Endothelial cell of umbilical vein (primary cell): ENCODE measurements around the gene PARD3B. TPM values are rescaled to one million over a fixed set of nuclear protein-coding genes. Genes with fewer than 3 reads are reported as not detected.

Experiments
- BruUV-seq: library from RNA; stranded (reverse); fragments of 400-500 nt; replicated peaks from 2 replicates; lab custom pipeline; 2021; lab: Mats Ljungman, UMichigan
- CTCF ChIA-PET: fragments of 300-600, 350-600 bp; sonication (Branson Sonifier 250); formaldehyde crosslinking; loops from one replicate; lab custom pipeline; 2021; ENCODE audit warnings: antibody characterized with exemption, inconsistent platforms; lab: Charles Lee
- POLR2A ChIA-PET: fragments of 300-600, 350-600 bp; sonication (Branson Sonifier 250); formaldehyde crosslinking; loops from one replicate; lab custom pipeline; 2021; ENCODE audit warnings: antibody characterized with exemption, inconsistent platforms; lab: Charles Lee
- DNase-seq: peaks from one replicate; pipeline ENCODE4 v3.0.0-alpha.2; 2011; ENCODE audit warnings: low read depth, low spot score
- FAIRE-seq: peaks from 2 replicates; lab custom pipeline; 2011; peaks lifted over from hg19 to GRCh38; lab: Jason Lieb, UNC
- H2AFZ ChIP-seq: 2 replicates; pipeline ENCODE4 v1.6.0; 2012; ENCODE audit warnings: low read depth, low read length, control low read depth, inconsistent platforms
- H3K27ac ChIP-seq: 2 replicates; pipeline ENCODE4 v1.5.1; 2011; ENCODE audit warnings: low read depth, mild to moderate bottlenecking, control low read depth, low read length, moderate library complexity; ENCODE audit not compliant: insufficient read depth
- H3K27me3 ChIP-seq, 2 experiments: 2 replicates each; pipeline versions ENCODE4 v1.6.0 to v1.6.1; 2011; ENCODE audit warnings: low read length in 2 of 2, mixed read lengths in 1 of 2; ENCODE audit not compliant: control insufficient read depth in 2 of 2, insufficient read depth in 2 of 2
- H3K36me3 ChIP-seq, 2 experiments: 2 replicates in 1 of 2; 3 replicates in 1 of 2; pipeline ENCODE4 v1.5.1; 2011; ENCODE audit warnings: low read length in 2 of 2, mild to moderate bottlenecking in 1 of 2, moderate library complexity in 1 of 2; ENCODE audit not compliant: control insufficient read depth in 2 of 2, insufficient read depth in 2 of 2; ENCODE audit errors: extremely low read depth in 1 of 2
- H3K4me1 ChIP-seq: 3 replicates; pipeline ENCODE4 v1.5.1; 2011; ENCODE audit warnings: mild to moderate bottlenecking, low read length; ENCODE audit not compliant: control insufficient read depth, insufficient read depth; ENCODE audit errors: extremely low read depth
- H3K4me2 ChIP-seq: 2 replicates; pipeline ENCODE4 v1.6.1; 2011; ENCODE audit warnings: low read length, control low read depth, mixed read lengths; ENCODE audit not compliant: insufficient read depth
- H3K4me3 ChIP-seq, 3 experiments: fragments of 200-600 bp in 1 of 3; sonication (generic), shearing (Covaris generic) in 1 of 3; replicated peaks in 1 of 3; 2 replicates each; pipeline ENCODE4 v1.5.1; 2011 to 2016; ENCODE audit warnings: control low read depth in 3 of 3, low read length in 3 of 3, mild to moderate bottlenecking in 2 of 3, inconsistent platforms in 1 of 3, low read depth in 1 of 3, moderate library complexity in 1 of 3; ENCODE audit not compliant: insufficient read depth in 1 of 3
- H3K79me2 ChIP-seq: 2 replicates; pipeline ENCODE4 v1.6.0; 2012; ENCODE audit warnings: low read length, inconsistent platforms; ENCODE audit not compliant: control insufficient read depth, insufficient read depth
- H3K9ac ChIP-seq: replicated peaks from 2 replicates; pipeline ENCODE3; 2011; ENCODE audit warnings: low read length, control low read depth; ENCODE audit not compliant: insufficient read depth; ENCODE audit errors: extremely low read depth
- H3K9me1 ChIP-seq: replicated peaks from 3 replicates; pipeline ENCODE4 v1.6.0; 2011; ENCODE audit warnings: mild to moderate bottlenecking, low read length; ENCODE audit not compliant: control insufficient read depth, insufficient read depth; ENCODE audit errors: extremely low read depth
- H3K9me3 ChIP-seq: replicated peaks from 2 replicates; pipeline ENCODE4 v1.5.1; 2012; ENCODE audit warnings: low read length, inconsistent platforms; ENCODE audit not compliant: control insufficient read depth, insufficient read depth
- H4K20me1 ChIP-seq: replicated peaks from 2 replicates; pipeline ENCODE3; 2011; ENCODE audit warnings: mild to moderate bottlenecking, low read length; ENCODE audit not compliant: control insufficient read depth, insufficient read depth; ENCODE audit errors: extremely low read depth
- JUN ChIP-seq: IDR thresholded peaks from 2 replicates; pipeline ENCODE4 v1.6.1; 2011; ENCODE audit warnings: borderline replicate concordance, low read depth; ENCODE audit not compliant: insufficient read length, insufficient read depth
- POLR2AphosphoS5 ChIP-seq: IDR thresholded peaks from 2 replicates; pipeline ENCODE4 v1.6.1; 2012; ENCODE audit warnings: low read depth, mild to moderate bottlenecking, control low read depth, low read length, moderate library complexity; ENCODE audit not compliant: insufficient read depth
- dilution Hi-C: fragments of 300-500 bp; cut with MboI; formaldehyde crosslinking; loops from one replicate; pipeline ENCODE4 v1.15.0; 2019; ENCODE audit warnings: low sequenced_read_pairs; ENCODE audit not compliant: extremely low pct_ligation_motif_present
- intact Hi-C: fragments of 100-400 bp; cut with micrococcal nuclease; formaldehyde crosslinking; loops from one replicate; pipeline ENCODE4 v1.10.0; 2022
- polyA plus RNA-seq, 4 experiments: library from polyadenylated mRNA; depleted of rRNA in 3 of 4; stranded (reverse) in 3 of 4; unstranded in 1 of 4; fragments of >200 nt; gene quantifications; 2 replicates each; pipeline versions ENCODE4 v1.2.1 to v1.2.3, GENCODE V29; 2011 to 2012; ENCODE audit warnings: missing spikeins in 1 of 4
- total RNA-seq: library from RNA; stranded (reverse); gene quantifications from 2 replicates; pipeline ENCODE4 v1.2.3, GENCODE V29; 2021
- TF ChIP-seq, protein P1 (sequence below): IDR thresholded peaks from 2 replicates; pipeline ENCODE4 v1.6.1; 2011; ENCODE audit not compliant: insufficient read depth, insufficient read length

Gene PARD3B
- total and polyA plus RNA-seq, 2 donors (not counting 3 experiments of a cell fraction or from before 2014, with no cell fraction given): 2.2 to 30.9 TPM

DNA sequence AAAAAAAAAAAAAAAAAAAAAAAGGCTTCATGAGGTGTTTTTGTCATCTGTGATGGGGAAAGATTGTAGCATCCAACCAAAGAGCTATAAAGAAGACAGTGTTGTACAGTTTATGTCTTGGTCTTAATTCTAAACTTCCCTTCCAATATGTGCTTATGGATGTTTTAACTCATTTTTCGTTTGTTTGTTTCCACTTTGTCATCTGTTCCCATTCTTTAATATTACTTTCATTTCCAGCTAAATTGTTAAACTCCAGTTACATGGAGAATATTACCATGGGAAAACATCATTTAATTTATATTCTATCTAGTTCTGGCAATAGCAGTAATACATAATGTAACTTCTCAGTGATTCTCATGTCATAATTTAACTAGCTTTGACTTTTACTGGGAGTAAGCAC lies 792.9 kb downstream of the PARD3B start:
- BruUV-seq: no TSS peak
- DNase-seq (no peak), FAIRE-seq (no peak)
- no peaks in the 10 kb centered on the region for H3K79me2 ChIP-seq
- no peak for TF ChIP-seq JUN
- H3K4me3 ChIP-seq: no peak overlapping the region
- H3K4me1 ChIP-seq: no peaks in the 10 kb centered on the region
- ChIA-PET CTCF (interaction anchor here (0.8 to 1.4 kb wide), 3 partner anchors 11 to 18 kb away, joined by 3 read pairs; no protein-coding TSS in a partner anchor), POLR2A (no interaction called here)
- no peaks in the 10 kb centered on the region for H3K36me3 ChIP-seq
- no peaks in the 10 kb centered on the region for H4K20me1 ChIP-seq
- intact Hi-C loops: no loop called here
- H2AFZ ChIP-seq: no peak overlapping the region
- H3K9ac ChIP-seq: no peak overlapping the region
- no peaks in the 10 kb centered on the region for H3K27me3 ChIP-seq
- dilution Hi-C loops: no loop called here
- no peaks in the 10 kb centered on the region for H3K9me3 ChIP-seq
- H3K4me2 ChIP-seq: no peak overlapping the region
- H3K9me1 ChIP-seq: no peaks in the 10 kb centered on the region
- H3K27ac ChIP-seq: no peak overlapping the region

DNA sequence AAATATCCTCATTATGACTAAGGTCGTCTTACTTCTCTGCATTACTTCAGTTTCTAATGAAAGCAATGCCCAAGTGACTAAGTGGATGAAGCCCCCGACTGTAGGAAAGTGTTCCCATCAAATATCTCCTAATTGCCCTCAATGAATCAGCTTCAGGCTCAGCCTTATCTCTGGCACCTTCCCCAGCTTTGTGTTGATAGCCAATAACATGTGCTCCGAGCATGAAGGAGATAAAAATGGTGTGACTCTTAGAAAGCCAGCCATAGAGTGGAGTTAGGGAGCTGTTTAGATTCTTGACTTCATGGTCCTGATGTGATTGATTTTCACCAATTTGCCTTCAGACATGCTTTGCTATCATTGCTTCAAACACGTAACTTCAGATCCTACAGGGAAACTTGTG lies 797.8 kb downstream of the PARD3B start:
- H4K20me1 ChIP-seq: no peaks in the 10 kb centered on the region
- CTCF ChIA-PET: no interaction called here

More for the DNA sequence above, 797.8 kb downstream of the PARD3B start:
- dilution Hi-C loops: no loop called here
- DNase-seq: no peak
- no peaks in the 10 kb centered on the region for H3K9me3 ChIP-seq
- H2AFZ ChIP-seq: no peak overlapping the region
- H3K27me3 ChIP-seq: no peaks in the 10 kb centered on the region
- BruUV-seq: no TSS peak
- FAIRE-seq: no peak
- H3K9ac ChIP-seq: no peak overlapping the region
- no peaks in the 10 kb centered on the region for H3K36me3 ChIP-seq
- POLR2A ChIA-PET: no interaction called here
- no peak overlapping the region for H3K4me3 ChIP-seq
- H3K27ac ChIP-seq: no peak overlapping the region
- TF ChIP-seq POLR2AphosphoS5: no peak
- TF ChIP-seq, protein P1, sequence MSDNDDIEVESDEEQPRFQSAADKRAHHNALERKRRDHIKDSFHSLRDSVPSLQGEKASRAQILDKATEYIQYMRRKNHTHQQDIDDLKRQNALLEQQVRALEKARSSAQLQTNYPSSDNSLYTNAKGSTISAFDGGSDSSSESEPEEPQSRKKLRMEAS: no peak
- no peaks in the 10 kb centered on the region for H3K79me2 ChIP-seq
- H3K9me1 ChIP-seq: no peaks in the 10 kb centered on the region
- H3K4me1 ChIP-seq: no peaks in the 10 kb centered on the region
- no peak overlapping the region for H3K4me2 ChIP-seq
- intact Hi-C loops: no loop called here
